Heart left ventricle (tissue), 16 donors: Measurements from ENCODE around the gene FIG4. TPM values are rescaled to one million over a fixed set of nuclear protein-coding genes. Genes with fewer than 3 reads are reported as not detected.

Experiments used
- ATAC-seq, 4 donors: fragments of 200-7000 bp; cut with Tn5 transposase; one replicate each; pipeline ENCODE4 v1.9.1; 2020 to 2022; ENCODE audit warnings: moderate library complexity in 4 of 4, mild to moderate bottlenecking in 3 of 4, moderate number of reproducible peaks in 1 of 4
- DNase-seq, 5 donors: peaks; one replicate each; pipeline ENCODE4 v3.0.0-alpha.2; 2020
- H3K27ac ChIP-seq, 12 donors: fragments of 200-600 bp; sonication (generic) in 4 of 12; one replicate each; pipeline versions ENCODE4 v1.5.0 to v1.8.0; 2016 to 2022; ENCODE audit warnings: mild to moderate bottlenecking in 2 of 12
- H3K27me3 ChIP-seq, 9 donors: fragments of 200-600 bp; sonication (generic) in 2 of 9; one replicate each; pipeline versions ENCODE4 v1.5.1 to v1.8.0; 2016 to 2022; ENCODE audit warnings: mild to moderate bottlenecking in 3 of 9
- H3K36me3 ChIP-seq, 9 donors: fragments of 200-600 bp; sonication (generic) in 2 of 9; one replicate each; pipeline versions ENCODE4 v1.5.0 to v1.8.0; 2018 to 2022; ENCODE audit warnings: mild to moderate bottlenecking in 2 of 9
- H3K4me1 ChIP-seq, 12 donors: fragments of 200-600 bp; sonication (generic) in 4 of 12; one replicate each; pipeline versions ENCODE4 v1.5.0 to v1.8.0; 2016 to 2022; ENCODE audit warnings: mild to moderate bottlenecking in 3 of 12
- H3K4me3 ChIP-seq, 12 donors: fragments of 200-600 bp; sonication (generic) in 4 of 12; one replicate each; pipeline versions ENCODE4 v1.5.0 to v1.8.0; 2017 to 2022; ENCODE audit warnings: mild to moderate bottlenecking in 9 of 12, moderate library complexity in 4 of 12
- H3K9me3 ChIP-seq, 12 donors: fragments of 200-600 bp; sonication (generic) in 4 of 12; one replicate each; pipeline versions ENCODE4 v1.5.0 to v1.8.0; 2016 to 2022; ENCODE audit warnings: mild to moderate bottlenecking in 1 of 12
- CTCF ChIP-seq, 12 donors: fragments of 200-600 bp; sonication (generic) in 4 of 12; IDR thresholded peaks; one replicate each; pipeline versions ENCODE4 v1.5.0 to v1.8.0; 2018 to 2022; ENCODE audit warnings: antibody characterized with exemption in 12 of 12, mild to moderate bottlenecking in 5 of 12
- POLR2A ChIP-seq, 2 donors: fragments of 450-650 bp; IDR thresholded peaks; one replicate each; pipeline ENCODE4 v1.6.1; 2017; ENCODE audit warnings: antibody characterized with exemption in 2 of 2, mild to moderate bottlenecking in 2 of 2, moderate library complexity in 2 of 2
- WGBS, 4 donors: extraction: QIAGEN DNeasy Blood & Tissue Kit in 2 of 4; methylation state at CpG; one replicate each; pipeline versions ENCODE4 v1.1.5 to v1.1.7; 2013 to 2018; 5-methylcytosine and 5-hydroxymethylcytosine counted together
- intact Hi-C, 10 donors: fragments of 100-400 bp; cut with DNase I; formaldehyde crosslinking; loops; one replicate each; pipeline versions ENCODE4 v1.11.1 to v1.14.2; 2022
- polyA plus RNA-seq, 2 donors: library from polyadenylated mRNA; stranded (reverse); fragments of 200-250 nt; gene quantifications; one replicate each; pipeline ENCODE4 v1.2.3, GENCODE V29; 2013
- total RNA-seq, 9 donors: library from RNA; depleted of rRNA in 2 of 9; stranded (reverse); fragments of >200 nt in 2 of 9; fragmentation: NEBNext Ultra II Directional in 3 of 9; extraction: Animal tissue kit (Norgen Biotek cat#: 25700) in 3 of 9; gene quantifications; one replicate each; pipeline versions ENCODE4 v1.1.0 to v1.2.4, GENCODE V29; 2016 to 2023
- donor health status: ischemic (EF 13 %, LVEDD 7.1; RV severe dilation, severe dysfunction).
- donor health status: healthy with polysubstance abuse.
- donor health status: DM: no; HTN: yes; CAD: no.
- donor health status: DM: no; HTN: no; CAD: no.
- donor health status: ischemic (EF 25% LVEDD 6.9; RV normal size, moderate dysfunction).
- donor health status: ischemic (EF 25% LVEDD 5.7; RV mildly dilated, moderate dysfunction).
- donor health status: healthy.
- donor health status: DM: yes; HTN: yes; CAD: no.
- donor health status: ischemic (EF 35%, LVEDD 5.7; RV mildly dilated, moderate dysfunction).
- donor health status: nonischemic (EF 11% LVEDD 7.7; RV severe dilation, severe dysfunction).
- donor health status: DM: yes; HTN: yes; CAD: no.
- donor health status: PGD.
- donor health status: ischemic (EF 29% LVEDD 5.4; RV normal size, mild dysfunction).
- donor health status: nonischemic (EF 23%, LVEDD 6.1; RV moderate dilation, normal function).

Gene FIG4
- total and polyA plus RNA-seq, 11 donors = 4.8 to 17.2 (median 10.2) TPM

- Histone ChIP-seq H3K4me3 (no peak overlapping the region), H3K9me3 (peaks cover 0 to 3% (median 0%) of the 10 kb centered on the region in 12 donors), H3K4me1 (no peaks in the 10 kb centered on the region), H3K27me3 (no peaks in the 10 kb centered on the region), H3K36me3 (peaks cover 0 to 35% (median 17%) of the 10 kb centered on the region in 9 donors), H3K27ac (no peak overlapping the region)
- 94 to 99% (median 96%) methylated on average over 2 of the region's 2 CpGs for WGBS, 4 donors
- intact Hi-C loops = no loop called here
- TF ChIP-seq CTCF (IDR thresholded peaks at IDR 0.05) (no peak), POLR2A (IDR thresholded peaks at IDR 0.05) (no peak)
- no peak for ATAC-seq
- DNase-seq = no peak
These were observed 24.5 kb downstream of the FIG4 start for GRCh38 chr6:109715616-109716015.

GRCh38 chr6:109717971-109718370 lies 26.9 kb downstream of the FIG4 start:
- Histone ChIP-seq H3K4me3 (no peak overlapping the region), H3K27ac (no peak overlapping the region), H3K27me3 (no peaks in the 10 kb centered on the region), H3K36me3 (peaks cover 0 to 36% (median 17%) of the 10 kb centered on the region in 9 donors), H3K4me1 (peaks cover 0 to 13% (median 0%) of the 10 kb centered on the region in 12 donors), H3K9me3 (no peaks in the 10 kb centered on the region)
- 79 to 86% (median 82%) methylated on average over 2 of the region's 2 CpGs for WGBS, 4 donors
- ATAC-seq (no peak), DNase-seq (no peak)
- no peak for TF ChIP-seq POLR2A (IDR thresholded peaks at IDR 0.05)
- TF ChIP-seq CTCF (IDR thresholded peaks at IDR 0.05) = no peak
- intact Hi-C loops = no loop called here

- ATAC-seq (no peak), DNase-seq (no peak)
- H3K36me3 ChIP-seq = peaks cover 0 to 44% (median 22%) of the 10 kb centered on the region in 9 donors
- H3K9me3 ChIP-seq = no peaks in the 10 kb centered on the region
- intact Hi-C loops = no loop called here
- TF ChIP-seq POLR2A (IDR thresholded peaks at IDR 0.05) = no peak
- no peak for TF ChIP-seq CTCF (IDR thresholded peaks at IDR 0.05)
- WGBS, 4 donors = 95 to 99% (median 96%) methylated on average over 5 of the region's 5 CpGs
- no peaks in the 10 kb centered on the region for H3K27me3 ChIP-seq
- no peak overlapping the region for H3K4me3 ChIP-seq
- H3K4me1 ChIP-seq = peaks cover 0 to 13% (median 0%) of the 10 kb centered on the region in 12 donors
- H3K27ac ChIP-seq = no peak overlapping the region
These were observed 27.9 kb downstream of the FIG4 start for GRCh38 chr6:109718991-109719390.

- no peak overlapping the region for H3K4me3 ChIP-seq
- H3K9me3 ChIP-seq = peaks cover 0 to 2% (median 0%) of the 10 kb centered on the region in 12 donors
- peaks cover 0 to 13% (median 0%) of the 10 kb centered on the region in 12 donors for H3K4me1 ChIP-seq
- no peak overlapping the region for H3K27ac ChIP-seq
- TF ChIP-seq POLR2A (IDR thresholded peaks at IDR 0.05) (no peak), CTCF (IDR thresholded peaks at IDR 0.05) (no peak)
- no peaks in the 10 kb centered on the region for H3K27me3 ChIP-seq
- no peak for DNase-seq
- peaks cover 0 to 45% (median 23%) of the 10 kb centered on the region in 9 donors for H3K36me3 ChIP-seq
- ATAC-seq = no peak
- WGBS, 4 donors = 82 to 88% (median 86%) methylated on average over 3 of the region's 3 CpGs
- intact Hi-C loops = no loop called here
These were observed 29.2 kb downstream of the FIG4 start for GRCh38 chr6:109720311-109720710.
